Measurements from ENCODE around the gene PDE4D.

PDE4D gene

GRCh38 chr5:59351076-59351794 lies 542.3 kb downstream of the PDE4D start:
- DNase-seq: no peak

GRCh38 chr5:59348189-59348588 lies 545.3 kb downstream of the PDE4D start:
- no peak for DNase-seq

GRCh38 chr5:59346982-59347381 lies 546.5 kb downstream of the PDE4D start:
- DNase-seq: no peak

- no peak for DNase-seq
Measured at GRCh38 chr5:59346514-59346913, 547.0 kb downstream of the PDE4D start.

- DNase-seq: no peak
Measured at GRCh38 chr5:59342181-59342580, 551.3 kb downstream of the PDE4D start.

GRCh38 chr5:59341760-59342159 lies 551.8 kb downstream of the PDE4D start:
- DNase-seq: no peak

- no peak for DNase-seq
Measured at GRCh38 chr5:59341155-59341554, 552.4 kb downstream of the PDE4D start.

- DNase-seq: no peak
Measured at GRCh38 chr5:59340637-59341036, 552.9 kb downstream of the PDE4D start.

GRCh38 chr5:59337240-59337639 lies 556.3 kb downstream of the PDE4D start:
- DNase-seq: no peak

GRCh38 chr5:59335544-59335943 lies 558.0 kb downstream of the PDE4D start:
- DNase-seq: no peak

GRCh38 chr5:59333416-59333815 lies 560.1 kb downstream of the PDE4D start:
- DNase-seq: no peak

- no peak for DNase-seq
Measured at GRCh38 chr5:59332236-59332973, 561.1 kb downstream of the PDE4D start.

- no peak for DNase-seq
Measured at GRCh38 chr5:59330680-59331079, 562.8 kb downstream of the PDE4D start.

- DNase-seq: no peak
Measured at GRCh38 chr5:59328709-59329296, 564.7 kb downstream of the PDE4D start.

GRCh38 chr5:59327191-59327980 lies 566.1 kb downstream of the PDE4D start:
- DNase-seq: no peak

GRCh38 chr5:59326596-59326995 lies 566.9 kb downstream of the PDE4D start:
- DNase-seq: no peak

GRCh38 chr5:59325070-59325469 lies 568.5 kb downstream of the PDE4D start:
- DNase-seq: no peak

GRCh38 chr5:59322894-59323293 lies 570.6 kb downstream of the PDE4D start:
- DNase-seq: no peak

- no peak for DNase-seq
Measured at GRCh38 chr5:59322058-59322457, 571.5 kb downstream of the PDE4D start.

GRCh38 chr5:59321642-59322041 lies 571.9 kb downstream of the PDE4D start:
- no peak for DNase-seq

GRCh38 chr5:59320420-59320819 lies 573.1 kb downstream of the PDE4D start:
- DNase-seq: no peak

- no peak for DNase-seq
Measured at GRCh38 chr5:59319250-59319649, 574.3 kb downstream of the PDE4D start.

GRCh38 chr5:59317774-59318205 lies 575.7 kb downstream of the PDE4D start:
- DNase-seq: no peak

All from NCI-H2081 treated with DMSO at 0.1 percent for 48 hours (cell line).